ENCODE data around the gene SLC6A18. TPM values are rescaled to one million over a fixed set of nuclear protein-coding genes. Genes with fewer than 3 reads are reported as not detected.
"Not testable (repeated sequence)": the region's sequence is repeated elsewhere in the genome, so short reads cannot be mapped to it uniquely, and the experiment has no call there.

SLC6A18 gene
- total and polyA plus RNA-seq, 12 donors = not detected

- Histone ChIP-seq H3K9me3 (peaks cover 0 to 16% (median 0%) of the 10 kb centered on the region in 11 donors), H3K27ac (no peak overlapping the region), H3K36me3 (no peaks in the 10 kb centered on the region), H3K27me3 (peaks cover 0 to 7% (median 0%) of the 10 kb centered on the region in 7 donors), H3K4me1 (no peaks in the 10 kb centered on the region), H3K4me3 (no peak overlapping the region)
- no peak for DNase-seq
- no peak for ATAC-seq
- WGBS, 2 donors = 83 to 87% methylated on average over 16 of the region's 16 CpGs
- TF ChIP-seq, protein P1, sequence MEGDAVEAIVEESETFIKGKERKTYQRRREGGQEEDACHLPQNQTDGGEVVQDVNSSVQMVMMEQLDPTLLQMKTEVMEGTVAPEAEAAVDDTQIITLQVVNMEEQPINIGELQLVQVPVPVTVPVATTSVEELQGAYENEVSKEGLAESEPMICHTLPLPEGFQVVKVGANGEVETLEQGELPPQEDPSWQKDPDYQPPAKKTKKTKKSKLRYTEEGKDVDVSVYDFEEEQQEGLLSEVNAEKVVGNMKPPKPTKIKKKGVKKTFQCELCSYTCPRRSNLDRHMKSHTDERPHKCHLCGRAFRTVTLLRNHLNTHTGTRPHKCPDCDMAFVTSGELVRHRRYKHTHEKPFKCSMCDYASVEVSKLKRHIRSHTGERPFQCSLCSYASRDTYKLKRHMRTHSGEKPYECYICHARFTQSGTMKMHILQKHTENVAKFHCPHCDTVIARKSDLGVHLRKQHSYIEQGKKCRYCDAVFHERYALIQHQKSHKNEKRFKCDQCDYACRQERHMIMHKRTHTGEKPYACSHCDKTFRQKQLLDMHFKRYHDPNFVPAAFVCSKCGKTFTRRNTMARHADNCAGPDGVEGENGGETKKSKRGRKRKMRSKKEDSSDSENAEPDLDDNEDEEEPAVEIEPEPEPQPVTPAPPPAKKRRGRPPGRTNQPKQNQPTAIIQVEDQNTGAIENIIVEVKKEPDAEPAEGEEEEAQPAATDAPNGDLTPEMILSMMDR (IDR thresholded peaks at IDR 0.05) = no peak
- intact Hi-C loops (cut with DNase I) = no loop called here
These were observed 49.3 kb downstream of the SLC6A18 start for GRCh38 chr5:1274471-1274870.

DNA sequence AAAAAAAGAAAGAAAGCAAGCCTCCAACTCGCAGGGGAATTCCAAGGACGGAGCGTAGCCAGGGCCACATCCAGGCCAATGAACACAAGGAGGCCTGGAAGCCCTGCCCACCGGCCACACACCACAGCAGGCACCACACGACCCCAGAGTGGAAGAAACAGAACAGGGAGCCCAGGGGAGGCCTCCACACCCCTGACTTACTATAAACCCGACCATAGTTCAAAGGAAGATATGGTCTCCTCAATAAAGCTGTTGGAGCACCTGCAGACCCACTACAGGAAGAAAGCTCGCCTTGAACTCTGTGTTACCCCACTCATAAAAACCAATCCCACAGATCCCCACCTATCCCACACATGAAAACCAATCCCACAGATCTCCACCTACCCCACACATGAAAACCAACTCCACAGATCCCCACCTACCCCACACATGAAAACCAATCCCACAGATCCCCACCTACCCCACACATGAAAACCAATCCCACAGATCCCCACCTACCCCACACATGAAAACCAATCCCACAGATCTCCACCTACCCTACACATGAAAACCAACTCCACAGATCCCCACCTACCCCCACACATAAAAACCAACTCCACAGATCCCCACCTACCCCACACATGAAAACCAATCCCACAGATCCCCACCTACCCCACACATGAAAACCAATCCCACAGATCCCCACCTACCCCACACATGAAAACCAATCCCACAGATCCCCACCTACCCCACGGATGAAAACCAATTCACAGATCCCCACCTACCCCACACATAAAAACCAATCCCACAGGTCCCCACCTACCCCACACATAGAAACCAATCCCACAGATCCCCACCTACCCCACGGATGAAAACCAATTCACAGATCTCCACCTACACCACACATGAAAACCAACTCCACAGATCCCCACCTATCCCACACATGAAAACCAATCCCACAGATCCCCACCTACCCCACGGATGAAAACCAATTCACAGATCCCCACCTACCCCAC, 50.5 kb downstream of the SLC6A18 start:
- ATAC-seq; H3K4me1 ChIP-seq; intact Hi-C loops (cut with DNase I); DNase-seq; H3K36me3 ChIP-seq; H3K27ac ChIP-seq; H3K4me3 ChIP-seq; H3K27me3 ChIP-seq: not testable (repeated sequence)
- H3K9me3 ChIP-seq = peaks cover 0 to 16% (median 0%) of the 10 kb centered on the region in 11 donors
- 74 to 79% methylated on average over 10 of the region's 10 CpGs for WGBS, 2 donors

GRCh38 chr5:1276930-1277329, 51.7 kb downstream of the SLC6A18 start:
- H3K9me3 ChIP-seq = peaks cover 0 to 16% (median 0%) of the 10 kb centered on the region in 11 donors
- intact Hi-C loops (cut with DNase I) = no loop called here
- H3K4me1 ChIP-seq = no peaks in the 10 kb centered on the region
- peak in 1 of 2 donors; percentile 2 for DNase-seq
- H3K36me3 ChIP-seq = no peaks in the 10 kb centered on the region
- no peak overlapping the region for H3K27ac ChIP-seq
- H3K4me3 ChIP-seq = no peak overlapping the region
- no peak for ATAC-seq
- WGBS, 2 donors = 84 to 88% methylated on average over 20 of the region's 20 CpGs
- TF ChIP-seq, protein P1 (IDR thresholded peaks at IDR 0.05) = no peak
- peaks cover 0 to 7% (median 0%) of the 10 kb centered on the region in 7 donors for H3K27me3 ChIP-seq

DNA sequence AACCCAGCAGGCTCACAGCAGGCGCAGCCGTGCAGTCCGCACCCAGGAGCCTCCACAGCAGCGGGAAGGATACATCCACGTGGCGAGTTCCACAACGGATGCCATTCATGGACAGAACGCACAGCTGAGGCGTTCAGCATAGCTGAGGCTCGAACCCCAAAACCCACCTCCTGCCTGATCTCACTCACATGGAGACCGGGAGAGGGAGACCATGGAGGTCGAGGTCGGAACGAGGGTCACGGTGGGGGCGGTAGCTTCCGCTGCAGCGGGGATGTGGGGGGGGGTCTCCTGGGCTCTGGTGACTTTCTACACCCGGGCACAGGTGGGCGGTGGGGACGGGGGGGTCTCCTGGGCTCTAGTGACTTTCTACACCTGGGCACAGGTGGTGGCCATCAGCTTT, 52.1 kb downstream of the SLC6A18 start:
- DNase-seq (no peak), ATAC-seq (no peak)
- no peaks in the 10 kb centered on the region for H3K36me3 ChIP-seq
- intact Hi-C loops (cut with DNase I) = no loop called here
- H3K27me3 ChIP-seq = peaks cover 0 to 7% (median 0%) of the 10 kb centered on the region in 7 donors
- H3K9me3 ChIP-seq = peaks cover 0 to 16% (median 0%) of the 10 kb centered on the region in 11 donors
- no peaks in the 10 kb centered on the region for H3K4me1 ChIP-seq
- H3K27ac ChIP-seq = no peak overlapping the region
- H3K4me3 ChIP-seq = no peak overlapping the region
- 85 to 89% methylated on average over 21 of the region's 21 CpGs for WGBS, 2 donors
- TF ChIP-seq, protein P1 (IDR thresholded peaks at IDR 0.05) = no peak

Measured in heart right ventricle (tissue), 16 donors.